ENCODE data around the gene UPK1B.
A peak's percentile ranks its signal among the peaks of the same experiment; 100 is the strongest.
"Not testable (repeated sequence)": the region's sequence is repeated elsewhere in the genome, so short reads cannot be mapped to it uniquely, and the experiment has no call there.

UPK1B gene

DNA sequence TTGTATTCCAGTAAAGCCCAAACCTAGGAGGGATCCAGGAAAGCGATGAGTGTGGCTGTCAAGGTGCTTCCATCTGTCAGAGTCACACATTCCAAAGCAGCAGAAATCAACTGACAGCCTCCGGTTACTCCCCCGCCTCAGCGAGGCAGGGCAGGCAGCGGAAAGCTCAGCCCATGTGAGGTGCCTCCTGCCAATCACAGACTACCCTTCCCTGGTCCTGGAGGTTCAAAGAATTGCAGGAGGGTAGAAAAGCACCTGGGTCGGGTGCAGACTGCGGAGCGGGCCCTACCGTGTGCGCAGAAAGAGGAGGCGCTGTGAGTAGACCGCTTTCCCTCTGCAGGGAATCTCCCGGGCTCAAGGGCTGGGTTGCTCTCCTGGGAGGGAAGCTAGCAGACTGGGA lies at the start of gene UPK1B:
TSS of gene UPK1B (plus strand) at position 274 of the 400 bp plus-strand sequence. CDS start 13,144 bp downstream, outside the sequence.
- H3K36me3 ChIP-seq (ENCODE audit: control insufficient read depth, insufficient read depth, low read length): no peaks in the 10 kb centered on the region
- peak within 1 kb of the TSS; percentile 53 for H3K4me3 ChIP-seq (ENCODE audit: low read length)
- peaks cover 20% of the 10 kb centered on the region for H3K4me1 ChIP-seq (ENCODE audit: control insufficient read depth, insufficient read depth, low read length)
- H3K9ac ChIP-seq (ENCODE audit: low read length): peak within 1 kb of the TSS; percentile 69
- no peaks in the 10 kb centered on the region for H3K9me3 ChIP-seq (ENCODE audit: control insufficient read depth, low read length)
- H3K27me3 ChIP-seq (ENCODE audit: control insufficient read depth, insufficient read depth, low read length): no peaks in the 10 kb centered on the region

DNA sequence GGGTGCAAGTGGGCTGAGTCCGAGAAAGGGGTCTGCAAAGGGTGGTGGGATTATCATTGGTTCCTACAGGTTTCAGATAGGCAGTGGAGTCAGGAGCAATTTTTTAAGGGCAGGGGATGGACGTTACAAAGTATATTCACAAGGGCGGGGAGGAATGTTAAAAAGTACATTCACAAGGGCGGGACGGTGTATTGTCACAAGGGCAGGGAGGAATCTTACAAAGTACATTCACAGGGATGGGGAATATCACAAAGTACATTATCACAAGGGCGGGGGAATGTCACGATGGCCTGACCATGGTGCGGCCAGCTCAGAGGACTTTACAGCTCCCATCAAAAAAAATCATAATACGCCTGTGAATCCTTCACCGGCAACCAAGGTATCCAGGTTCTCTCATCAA lies 48.1 kb upstream of the UPK1B start:
- H3K27me3 ChIP-seq (ENCODE audit: control insufficient read depth, insufficient read depth, low read length): no peaks in the 10 kb centered on the region
- no peaks in the 10 kb centered on the region for H3K9me3 ChIP-seq (ENCODE audit: control insufficient read depth, low read length)
- no peaks in the 10 kb centered on the region for H3K36me3 ChIP-seq (ENCODE audit: control insufficient read depth, insufficient read depth, low read length)
- no peak overlapping the region for H3K9ac ChIP-seq (ENCODE audit: low read length)
- no peaks in the 10 kb centered on the region for H3K4me1 ChIP-seq (ENCODE audit: control insufficient read depth, insufficient read depth, low read length)
- H3K4me3 ChIP-seq (ENCODE audit: low read length): no peak overlapping the region

DNA sequence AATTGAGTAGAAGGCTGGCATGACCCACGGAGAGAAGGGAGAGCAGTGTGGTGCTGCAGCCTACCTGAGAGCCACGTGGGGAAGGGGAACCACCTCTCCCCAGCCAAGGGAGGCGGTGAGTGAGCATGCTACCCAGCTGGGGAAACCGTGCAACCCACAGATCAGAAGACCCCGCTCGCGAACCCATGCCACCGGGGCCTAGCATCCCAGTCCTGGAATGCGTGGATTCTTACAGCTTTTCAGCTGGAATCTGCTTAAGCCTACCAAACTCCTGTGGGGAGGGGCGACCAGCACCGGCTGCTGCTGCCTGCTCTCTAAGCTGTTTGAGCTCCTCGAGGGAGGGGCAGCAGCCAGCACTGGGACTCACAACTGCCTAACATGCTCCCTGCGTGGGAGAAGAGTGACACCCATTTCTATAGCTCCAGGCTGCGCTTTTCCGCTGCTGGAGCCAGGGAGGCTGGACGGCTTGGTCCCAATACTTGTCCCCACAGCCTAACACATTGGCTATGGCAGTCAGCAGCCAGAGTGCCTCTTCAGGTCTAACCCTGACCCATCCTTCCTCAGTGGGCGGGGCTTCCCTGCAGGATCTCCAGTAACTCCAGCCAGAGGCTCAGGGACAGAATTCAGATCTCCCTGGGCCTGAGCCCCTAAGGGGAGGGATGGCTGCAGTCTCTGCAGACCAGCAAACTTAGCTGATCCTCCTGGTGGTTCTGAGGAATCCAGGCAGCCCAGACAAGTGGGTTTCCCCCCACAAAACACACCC lies 47.5 kb upstream of the UPK1B start:
- Histone ChIP-seq H3K4me3 (ENCODE audit: low read length) (no peak overlapping the region), H3K27me3 (ENCODE audit: control insufficient read depth, insufficient read depth, low read length) (no peaks in the 10 kb centered on the region), H3K36me3 (ENCODE audit: control insufficient read depth, insufficient read depth, low read length) (no peaks in the 10 kb centered on the region), H3K9me3 (ENCODE audit: control insufficient read depth, low read length) (no peaks in the 10 kb centered on the region), H3K9ac (ENCODE audit: low read length) (no peak overlapping the region), H3K4me1 (ENCODE audit: control insufficient read depth, insufficient read depth, low read length) (no peaks in the 10 kb centered on the region)

DNA sequence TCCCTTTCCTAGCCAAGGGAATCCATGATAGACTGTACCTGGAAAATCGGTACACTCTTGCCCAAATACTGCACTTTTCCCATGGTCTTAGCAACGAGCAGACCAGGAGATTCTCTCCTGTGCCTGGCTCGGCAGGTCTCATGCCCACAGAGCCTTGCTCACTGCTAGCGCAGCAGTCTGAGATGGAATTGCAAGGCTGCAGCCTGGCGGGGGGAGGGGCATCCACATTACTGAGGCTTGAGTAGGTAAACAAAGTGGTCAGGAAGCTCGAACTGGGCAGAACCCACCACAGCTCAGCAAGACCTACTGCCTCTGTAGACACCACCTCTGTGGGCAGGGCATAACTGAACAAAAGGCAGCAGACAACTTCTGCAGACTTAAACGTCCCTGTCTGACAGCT lies 43.1 kb upstream of the UPK1B start:
- not testable (repeated sequence) for H3K36me3 ChIP-seq (ENCODE audit: control insufficient read depth, insufficient read depth, low read length); H3K9me3 ChIP-seq (ENCODE audit: control insufficient read depth, low read length); H3K4me1 ChIP-seq (ENCODE audit: control insufficient read depth, insufficient read depth, low read length); H3K4me3 ChIP-seq (ENCODE audit: low read length); H3K9ac ChIP-seq (ENCODE audit: low read length); H3K27me3 ChIP-seq (ENCODE audit: control insufficient read depth, insufficient read depth, low read length)

DNA sequence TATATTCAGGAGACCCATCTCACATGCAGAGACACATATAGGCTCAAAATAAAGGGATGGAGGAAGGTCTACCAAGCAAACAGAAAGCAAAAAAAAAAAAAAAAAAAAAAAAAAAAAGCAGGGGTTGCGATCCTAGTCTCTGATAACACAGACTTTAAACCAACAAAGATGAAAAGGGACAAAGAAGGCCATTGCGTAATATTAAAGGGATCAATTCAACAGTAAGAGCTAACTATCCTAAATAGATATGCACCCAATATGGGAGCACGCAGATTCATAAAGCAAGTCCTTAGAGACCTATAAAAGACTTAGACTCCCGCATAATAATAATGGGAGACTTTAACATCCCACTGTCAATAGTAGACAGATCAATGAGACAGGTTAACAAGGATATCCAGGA lies 41.1 kb upstream of the UPK1B start:
- H3K9ac ChIP-seq (ENCODE audit: low read length); H3K36me3 ChIP-seq (ENCODE audit: control insufficient read depth, insufficient read depth, low read length); H3K4me3 ChIP-seq (ENCODE audit: low read length); H3K4me1 ChIP-seq (ENCODE audit: control insufficient read depth, insufficient read depth, low read length); H3K27me3 ChIP-seq (ENCODE audit: control insufficient read depth, insufficient read depth, low read length); H3K9me3 ChIP-seq (ENCODE audit: control insufficient read depth, low read length): not testable (repeated sequence)

DNA sequence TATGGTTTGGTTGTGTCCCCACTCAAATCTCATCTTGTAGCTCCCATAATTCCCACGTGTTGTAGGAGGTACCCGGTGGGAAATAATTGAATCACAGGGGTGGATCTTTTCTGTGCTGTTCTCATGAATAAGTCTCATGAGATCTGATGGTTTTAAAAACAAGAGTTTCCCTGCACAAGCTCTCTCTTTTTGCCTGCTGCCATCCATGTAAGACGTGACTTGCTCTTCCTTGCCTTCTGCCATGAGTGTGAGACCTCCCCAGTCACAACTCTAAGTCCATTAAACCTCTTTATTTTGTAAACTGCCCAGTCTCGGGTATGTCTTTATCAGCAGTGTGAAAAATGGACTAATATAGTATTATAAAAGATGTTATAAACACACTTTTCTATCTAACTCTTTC lies 34.0 kb upstream of the UPK1B start:
- H3K9me3 ChIP-seq (ENCODE audit: control insufficient read depth, low read length); H3K27me3 ChIP-seq (ENCODE audit: control insufficient read depth, insufficient read depth, low read length); H3K36me3 ChIP-seq (ENCODE audit: control insufficient read depth, insufficient read depth, low read length); H3K4me3 ChIP-seq (ENCODE audit: low read length); H3K9ac ChIP-seq (ENCODE audit: low read length); H3K4me1 ChIP-seq (ENCODE audit: control insufficient read depth, insufficient read depth, low read length): not testable (repeated sequence)

DNA sequence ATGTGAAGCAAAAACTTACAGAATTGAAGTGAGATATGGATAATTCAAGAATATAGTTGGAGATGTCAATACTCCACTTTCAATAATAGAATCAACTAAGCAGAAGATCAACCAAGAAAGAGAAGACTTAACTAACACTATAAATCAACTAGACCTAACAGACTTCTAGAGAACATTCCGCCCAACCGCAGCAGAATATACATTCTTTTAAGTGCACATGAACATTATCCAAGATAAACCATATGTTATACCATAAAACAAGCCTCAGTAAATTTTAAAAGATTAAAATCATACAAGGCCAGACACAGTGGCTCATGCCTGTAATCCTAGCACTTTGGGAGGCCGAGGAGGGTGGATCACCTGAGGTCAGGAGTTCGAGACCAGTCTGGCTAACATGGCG lies 32.9 kb upstream of the UPK1B start:
- H3K4me3 ChIP-seq (ENCODE audit: low read length): no peak overlapping the region
- H3K4me1 ChIP-seq (ENCODE audit: control insufficient read depth, insufficient read depth, low read length): peaks cover 5% of the 10 kb centered on the region
- H3K9me3 ChIP-seq (ENCODE audit: control insufficient read depth, low read length): no peaks in the 10 kb centered on the region
- no peaks in the 10 kb centered on the region for H3K27me3 ChIP-seq (ENCODE audit: control insufficient read depth, insufficient read depth, low read length)
- H3K9ac ChIP-seq (ENCODE audit: low read length): no peak overlapping the region
- H3K36me3 ChIP-seq (ENCODE audit: control insufficient read depth, insufficient read depth, low read length): no peaks in the 10 kb centered on the region

DNA sequence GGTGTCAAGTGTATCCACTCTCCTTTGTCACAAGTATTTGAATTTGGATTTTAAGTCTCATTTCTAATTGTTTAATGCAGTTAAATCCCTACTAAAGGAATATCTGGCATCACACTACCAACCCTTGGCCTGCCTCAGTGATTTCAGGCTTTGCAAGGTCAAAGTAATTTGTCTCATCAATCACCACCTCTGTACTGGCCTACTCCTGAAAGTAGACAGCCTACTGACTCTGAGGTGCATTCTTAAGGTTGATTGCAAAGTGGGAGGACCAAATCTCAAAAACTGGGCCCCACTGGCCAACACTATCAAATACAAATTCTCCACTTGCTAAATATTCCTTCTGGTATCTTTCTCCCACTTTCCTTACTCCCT lies 28.3 kb upstream of the UPK1B start:
- Histone ChIP-seq H3K9me3 (ENCODE audit: control insufficient read depth, low read length) (no peaks in the 10 kb centered on the region), H3K36me3 (ENCODE audit: control insufficient read depth, insufficient read depth, low read length) (no peaks in the 10 kb centered on the region), H3K4me1 (ENCODE audit: control insufficient read depth, insufficient read depth, low read length) (peaks cover 11% of the 10 kb centered on the region), H3K27me3 (ENCODE audit: control insufficient read depth, insufficient read depth, low read length) (no peaks in the 10 kb centered on the region), H3K9ac (ENCODE audit: low read length) (no peak overlapping the region), H3K4me3 (ENCODE audit: low read length) (no peak overlapping the region)

DNA sequence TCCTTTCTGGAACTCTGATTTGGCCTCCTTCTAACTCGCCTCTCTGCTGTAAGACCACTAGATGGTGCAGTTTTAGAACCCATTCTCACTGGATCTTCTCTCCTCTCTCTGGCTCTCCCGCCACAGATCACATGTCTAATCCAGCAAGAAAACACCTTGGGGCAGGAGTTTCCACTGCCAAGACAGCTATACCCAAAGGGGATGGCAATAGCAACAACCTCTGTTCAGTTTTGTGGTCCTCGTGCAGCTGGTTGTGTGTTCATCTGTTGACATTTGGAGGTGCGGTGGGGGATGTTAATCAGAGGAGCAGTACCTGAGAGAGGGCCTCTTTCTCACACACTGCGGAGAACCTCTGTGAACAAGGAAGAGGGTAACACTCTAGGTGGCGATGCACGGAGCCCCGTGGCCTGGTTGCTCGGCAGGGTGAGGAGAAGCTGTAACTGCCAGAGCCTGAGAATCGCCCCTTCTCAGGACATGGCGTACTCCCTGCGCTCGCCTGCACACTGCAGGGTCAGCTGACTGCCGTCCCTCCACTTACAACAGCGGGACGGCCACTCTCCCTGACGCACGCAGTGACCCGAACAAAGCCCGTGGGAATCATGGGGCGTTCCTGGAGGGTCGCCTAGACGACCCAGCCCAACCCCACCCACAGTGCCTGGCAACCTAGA lies 27.8 kb upstream of the UPK1B start, which contains the start of gene TEX55:
TSS of gene TEX55 (plus strand) at position 666 of the 668 bp plus-strand sequence. CDS start 25 bp downstream, outside the sequence.
- Histone ChIP-seq H3K4me3 (ENCODE audit: low read length) (no peak within 1 kb of the TSS), H3K27me3 (ENCODE audit: control insufficient read depth, insufficient read depth, low read length) (no peaks in the 10 kb centered on the region), H3K9ac (ENCODE audit: low read length) (no peak within 1 kb of the TSS), H3K36me3 (ENCODE audit: control insufficient read depth, insufficient read depth, low read length) (no peaks in the 10 kb centered on the region), H3K4me1 (ENCODE audit: control insufficient read depth, insufficient read depth, low read length) (peaks cover 11% of the 10 kb centered on the region), H3K9me3 (ENCODE audit: control insufficient read depth, low read length) (no peaks in the 10 kb centered on the region)

DNA sequence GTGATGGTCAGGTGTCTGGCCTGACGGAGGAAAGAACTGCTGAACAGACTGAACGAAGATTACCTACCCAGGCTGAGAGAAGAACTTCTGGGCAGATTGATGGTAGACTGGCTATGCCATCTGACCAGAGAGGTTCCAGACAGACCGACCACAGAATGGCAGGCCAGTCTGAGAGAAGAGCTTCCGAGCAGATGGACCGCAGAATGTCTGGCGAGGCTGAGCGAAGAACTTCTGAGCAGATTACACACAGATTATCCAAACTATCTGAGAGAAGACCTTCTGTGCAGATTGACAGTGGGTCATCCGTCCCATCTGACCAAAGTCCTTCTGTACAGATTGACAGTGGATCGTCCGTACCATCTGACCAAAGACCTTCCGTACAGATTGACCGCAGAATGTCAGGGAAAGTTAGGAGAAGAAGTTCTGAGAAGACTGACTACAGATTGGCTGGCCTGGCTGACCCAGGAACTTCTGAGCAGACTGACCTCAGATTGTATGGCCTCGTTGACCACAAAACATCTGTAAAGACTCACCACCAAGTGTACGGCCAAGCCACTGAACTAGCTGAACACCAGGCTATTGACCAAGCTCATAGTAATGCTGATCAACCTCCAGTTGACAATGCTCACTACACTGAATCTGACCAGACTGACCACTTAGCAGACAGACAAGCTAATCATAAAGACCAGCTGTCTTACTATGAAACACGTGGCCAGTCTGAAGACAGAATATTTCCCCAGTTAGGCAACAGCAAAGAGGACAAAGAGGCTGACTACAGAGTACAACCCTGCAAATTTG lies 26.6 kb upstream of the UPK1B start:
- Histone ChIP-seq H3K36me3 (ENCODE audit: control insufficient read depth, insufficient read depth, low read length) (no peaks in the 10 kb centered on the region), H3K9me3 (ENCODE audit: control insufficient read depth, low read length) (no peaks in the 10 kb centered on the region)

DNA sequence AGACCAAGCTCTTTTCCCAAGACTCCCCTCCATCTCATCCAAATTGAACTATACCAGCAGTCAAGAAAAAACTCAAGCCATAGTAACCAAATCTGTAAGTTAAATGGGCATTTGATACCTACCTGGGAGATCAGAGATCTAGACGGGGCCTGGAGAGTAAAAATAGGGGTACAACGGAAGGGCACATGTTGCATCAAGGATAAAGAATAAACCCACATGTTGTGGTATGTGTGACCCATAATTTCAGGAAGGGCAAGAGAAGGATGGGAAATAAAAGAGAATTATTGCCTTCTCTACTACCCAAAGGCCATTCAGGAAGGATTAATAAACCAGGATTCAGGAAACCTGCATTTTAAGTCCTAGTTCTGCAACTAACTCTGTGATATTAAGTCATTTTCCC lies 25.9 kb upstream of the UPK1B start:
- no peaks in the 10 kb centered on the region for H3K9me3 ChIP-seq (ENCODE audit: control insufficient read depth, low read length)
- H3K4me1 ChIP-seq (ENCODE audit: control insufficient read depth, insufficient read depth, low read length): peaks cover 11% of the 10 kb centered on the region
- H3K9ac ChIP-seq (ENCODE audit: low read length): no peak overlapping the region
- no peak overlapping the region for H3K4me3 ChIP-seq (ENCODE audit: low read length)
- H3K27me3 ChIP-seq (ENCODE audit: control insufficient read depth, insufficient read depth, low read length): no peaks in the 10 kb centered on the region
- no peaks in the 10 kb centered on the region for H3K36me3 ChIP-seq (ENCODE audit: control insufficient read depth, insufficient read depth, low read length)

More for the DNA sequence above, 26.6 kb upstream of the UPK1B start:
- no peak overlapping the region for H3K9ac ChIP-seq (ENCODE audit: low read length)
- H3K4me1 ChIP-seq (ENCODE audit: control insufficient read depth, insufficient read depth, low read length): peaks cover 11% of the 10 kb centered on the region
- H3K4me3 ChIP-seq (ENCODE audit: low read length): no peak overlapping the region
- no peaks in the 10 kb centered on the region for H3K27me3 ChIP-seq (ENCODE audit: control insufficient read depth, insufficient read depth, low read length)

Data from mucosa of stomach (tissue), 1 donor.